Keratinocyte (primary cell): ENCODE measurements around the gene C15orf39. TPM values are rescaled to one million over a fixed set of nuclear protein-coding genes. Genes with fewer than 3 reads are reported as not detected.

ENCODE experiments used
- DNase-seq: peaks from one replicate; pipeline ENCODE4 v3.0.0-alpha.2; 2011; ENCODE audit warnings: low read depth, missing footprints, low spot score
- FAIRE-seq: peaks from 2 replicates; lab custom pipeline; 2011; peaks lifted over from hg19 to GRCh38; lab: Jason Lieb, UNC
- H2AFZ ChIP-seq: 2 replicates; pipeline ENCODE4 v1.6.0; 2012; ENCODE audit warnings: low read length, control low read depth, inconsistent platforms; ENCODE audit not compliant: control insufficient read depth
- H3K27ac ChIP-seq: 2 replicates; pipeline ENCODE4 v1.5.1; 2011; ENCODE audit warnings: low read length; ENCODE audit not compliant: control insufficient read depth, insufficient read depth
- H3K27me3 ChIP-seq: 3 replicates; pipeline ENCODE4 v1.6.0; 2011; ENCODE audit warnings: low read length; ENCODE audit not compliant: control insufficient read depth, insufficient read depth; ENCODE audit errors: extremely low read depth
- H3K36me3 ChIP-seq, 2 experiments: 2 replicates in 1 of 2; 3 replicates in 1 of 2; pipeline ENCODE4 v1.5.1; 2011; ENCODE audit warnings: low read length in 2 of 2, mild to moderate bottlenecking in 1 of 2; ENCODE audit not compliant: control insufficient read depth in 2 of 2, insufficient read depth in 2 of 2; ENCODE audit errors: extremely low read depth in 1 of 2
- H3K4me1 ChIP-seq: 3 replicates; pipeline ENCODE4 v1.5.1; 2011; ENCODE audit warnings: low read length; ENCODE audit not compliant: control insufficient read depth, insufficient read depth; ENCODE audit errors: extremely low read depth
- H3K4me2 ChIP-seq: 3 replicates; pipeline ENCODE4 v1.6.0; 2011; ENCODE audit warnings: low read depth, low read length; ENCODE audit not compliant: control insufficient read depth, insufficient read depth; ENCODE audit errors: extremely low read depth
- H3K4me3 ChIP-seq, 3 experiments: fragments of 200-600 bp in 1 of 3; sonication (generic) in 1 of 3; 2 replicates in 2 of 3; 3 replicates in 1 of 3; pipeline ENCODE4 v1.5.1; 2011 to 2016; ENCODE audit warnings: low read length in 3 of 3, mild to moderate bottlenecking in 3 of 3, control low read depth in 2 of 3, inconsistent platforms in 1 of 3, low read depth in 1 of 3, mixed read lengths in 1 of 3, mixed run types in 1 of 3, moderate library complexity in 1 of 3; ENCODE audit not compliant: control insufficient read depth in 2 of 3, insufficient read depth in 2 of 3; ENCODE audit errors: extremely low read depth in 1 of 3
- H3K79me2 ChIP-seq: 2 replicates; pipeline ENCODE4 v1.6.0; 2012; ENCODE audit warnings: low read length; ENCODE audit not compliant: control insufficient read depth, insufficient read depth
- H3K9ac ChIP-seq: 3 replicates; pipeline ENCODE4 v1.6.0; 2011; ENCODE audit warnings: low read length; ENCODE audit not compliant: control insufficient read depth, insufficient read depth; ENCODE audit errors: extremely low read depth
- H3K9me1 ChIP-seq: 3 replicates; pipeline ENCODE4 v1.6.0; 2011; ENCODE audit warnings: low read length; ENCODE audit not compliant: control insufficient read depth, insufficient read depth; ENCODE audit errors: extremely low read depth
- H3K9me3 ChIP-seq: 2 replicates; pipeline ENCODE4 v1.5.1; 2012; ENCODE audit warnings: low read depth, low read length; ENCODE audit not compliant: control insufficient read depth
- H4K20me1 ChIP-seq: 3 replicates; pipeline ENCODE4 v1.6.0; 2011; ENCODE audit warnings: low read length; ENCODE audit not compliant: control insufficient read depth, insufficient read depth; ENCODE audit errors: extremely low read depth
- CTCF ChIP-seq, 3 experiments: IDR thresholded peaks in 1 of 3; conservative IDR thresholded peaks in 1 of 3; optimal IDR thresholded peaks in 1 of 3; 2 replicates in 2 of 3; 3 replicates in 1 of 3; pipeline versions ENCODE3 to v1.5.1; 2011; ENCODE audit warnings: low read length in 3 of 3, mild to moderate bottlenecking in 3 of 3, moderate library complexity in 2 of 3, control low read depth in 1 of 3, inconsistent platforms in 1 of 3; ENCODE audit not compliant: insufficient read depth in 2 of 3; ENCODE audit errors: extremely low read depth in 1 of 3
- EZH2 ChIP-seq: IDR thresholded peaks from one replicate; pipeline ENCODE4 v1.6.1; 2012; ENCODE audit warnings: inconsistent platforms, mild to moderate bottlenecking, low read length, moderate library complexity
- dilution Hi-C: fragments of 300-500 bp; cut with MboI; formaldehyde crosslinking; loops from one replicate; pipeline ENCODE4 v1.7.0; 2020; ENCODE audit warnings: low sequenced_read_pairs; ENCODE audit not compliant: extremely low pct_ligation_motif_present
- polyA plus RNA-seq, 5 experiments: library from polyadenylated mRNA; depleted of rRNA in 3 of 5; stranded (reverse) in 3 of 5; stranded (forward) in 1 of 5; unstranded in 1 of 5; fragments of >200 nt; gene quantifications; 1 replicate in 1 of 5; 2 replicates in 3 of 5; 3 replicates in 1 of 5; pipeline versions ENCODE4 v1.2.1 to v1.2.3, GENCODE V29; 2011 to 2012; ENCODE audit warnings: missing spikeins in 2 of 5, low read depth in 1 of 5, low replicate concordance in 1 of 5

Gene C15orf39
- polyA plus RNA-seq, 1 donor (not counting 4 experiments of a cell fraction or from before 2014, with no cell fraction given): 1.8 TPM

DNA sequence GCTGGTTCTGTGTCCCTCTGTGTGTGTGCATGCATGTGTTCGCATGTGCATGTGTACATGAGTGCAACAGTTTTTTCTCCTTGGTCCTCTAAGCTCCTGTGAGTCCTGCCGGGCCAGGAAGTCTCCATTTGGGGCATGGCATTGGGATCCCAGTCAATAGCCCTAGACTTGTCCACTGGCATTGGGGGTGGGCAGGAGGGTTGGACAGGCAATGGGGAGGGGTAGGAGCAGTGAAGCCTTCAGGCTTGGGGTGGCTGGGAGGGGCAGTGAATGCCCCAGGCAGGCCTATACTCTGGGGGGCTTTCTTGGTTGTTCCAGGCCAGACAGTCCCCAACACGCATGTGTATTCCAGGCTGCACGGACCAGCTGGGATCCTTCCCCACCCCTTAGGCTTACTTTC lies 15.6 kb upstream of the C15orf39 start:
- Histone ChIP-seq H3K36me3 (no peaks in the 10 kb centered on the region), H3K4me2 (no peak overlapping the region), H2AFZ (no peak overlapping the region), H3K27ac (no peak overlapping the region), H3K4me1 (peaks cover 6% of the 10 kb centered on the region), H3K9ac (no peak overlapping the region), H3K9me3 (no peaks in the 10 kb centered on the region), H4K20me1 (no peaks in the 10 kb centered on the region), H3K4me3 (no peak overlapping the region), H3K27me3 (peaks cover 3% of the 10 kb centered on the region), H3K79me2 (no peaks in the 10 kb centered on the region), H3K9me1 (no peaks in the 10 kb centered on the region)
- TF ChIP-seq CTCF (optimal IDR thresholded peaks at IDR 0.05 in 1 of 3, IDR thresholded peaks at IDR 0.05 in 1 of 3, conservative IDR thresholded peaks at IDR 0.05 in 1 of 3; ENCODE audit: extremely low read depth in 1 of 3, insufficient read depth in 2 of 3, low read length in 3 of 3): no peak
- TF ChIP-seq EZH2: no peak
- dilution Hi-C loops: no loop called here
- FAIRE-seq: no peak
- no peak for DNase-seq

- DNase-seq (no peak), FAIRE-seq (no peak)
- Histone ChIP-seq H3K27me3 (peaks cover 15% of the 10 kb centered on the region), H4K20me1 (no peaks in the 10 kb centered on the region), H3K9ac (no peak overlapping the region), H3K4me1 (no peaks in the 10 kb centered on the region), H2AFZ (no peak overlapping the region), H3K36me3 (no peaks in the 10 kb centered on the region), H3K79me2 (no peaks in the 10 kb centered on the region), H3K9me1 (no peaks in the 10 kb centered on the region), H3K4me2 (no peak overlapping the region), H3K27ac (no peak overlapping the region), H3K4me3 (no peak overlapping the region), H3K9me3 (no peaks in the 10 kb centered on the region)
- dilution Hi-C loops: no loop called here
- TF ChIP-seq CTCF (optimal IDR thresholded peaks at IDR 0.05 in 1 of 3, IDR thresholded peaks at IDR 0.05 in 1 of 3, conservative IDR thresholded peaks at IDR 0.05 in 1 of 3; ENCODE audit: extremely low read depth in 1 of 3, insufficient read depth in 2 of 3, low read length in 3 of 3): no peak
- no peak for TF ChIP-seq EZH2
These were observed 13.2 kb upstream of the C15orf39 start for GRCh38 chr15:75188499-75188898.
